GM19467 (cell line): ENCODE results near the gene PADI1.

Experiments used
- ATAC-seq: cut with Tn5 transposase; IDR thresholded peaks from one replicate; pipeline ENCODE4 v1.9.1; 2021; ENCODE audit warnings: mild to moderate bottlenecking, moderate library complexity; ENCODE audit not compliant: unreplicated experiment

PADI1 gene

DNA sequence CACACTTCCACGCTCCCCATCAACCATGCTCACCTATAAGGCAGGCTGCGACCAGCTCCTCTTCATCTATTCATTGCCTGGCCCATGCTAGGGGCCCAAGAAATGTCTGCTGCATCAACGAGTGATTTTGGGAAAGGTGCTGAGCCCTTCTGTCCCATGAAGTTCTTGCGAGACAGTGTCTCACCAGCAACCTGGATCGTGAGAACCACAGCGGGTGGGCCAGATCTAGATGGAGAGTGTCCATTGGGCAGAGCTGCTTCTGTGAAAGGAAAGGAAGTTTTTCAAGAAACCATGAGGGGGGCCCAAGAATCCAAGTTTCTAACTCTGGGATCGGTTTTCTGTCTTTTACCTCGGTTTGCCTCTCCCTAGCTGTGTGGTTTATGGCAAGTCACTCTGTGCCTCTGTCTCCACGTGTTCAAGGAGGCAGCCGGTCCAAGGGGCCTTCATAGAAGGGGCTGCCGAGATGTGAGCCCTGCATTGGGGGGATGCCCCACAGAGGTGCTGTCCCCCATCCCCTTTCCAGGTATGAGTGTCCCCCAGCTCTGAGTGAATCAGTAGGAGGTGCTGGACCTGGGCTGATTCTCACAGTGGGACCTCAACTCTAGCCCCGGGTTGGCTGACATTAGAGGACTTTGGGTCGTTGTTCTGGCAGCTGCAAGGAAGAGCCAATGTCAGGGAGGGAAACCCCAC is 8.3 kb upstream of the PADI1 start:
- ATAC-seq = no peak

DNA sequence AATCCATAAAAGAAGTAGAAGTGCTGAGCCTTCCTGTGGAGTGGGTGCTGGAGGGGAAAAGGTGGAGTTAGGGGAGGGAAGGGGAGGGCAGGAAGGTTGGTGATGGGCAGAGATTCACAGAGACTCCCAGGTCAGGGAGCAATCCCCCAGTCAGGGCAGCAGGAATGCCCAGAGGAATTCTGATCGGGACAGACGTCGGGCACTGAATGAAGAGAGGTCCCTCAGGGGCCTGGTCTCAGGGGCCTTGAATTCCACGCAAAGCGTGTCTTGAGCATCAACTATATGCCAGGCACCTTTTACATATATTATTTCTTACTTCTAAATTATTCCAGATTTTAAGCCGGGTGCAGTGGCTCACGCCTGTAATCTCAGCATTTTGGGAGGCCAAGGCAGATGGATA is 7.2 kb upstream of the PADI1 start:
- ATAC-seq = no peak

DNA sequence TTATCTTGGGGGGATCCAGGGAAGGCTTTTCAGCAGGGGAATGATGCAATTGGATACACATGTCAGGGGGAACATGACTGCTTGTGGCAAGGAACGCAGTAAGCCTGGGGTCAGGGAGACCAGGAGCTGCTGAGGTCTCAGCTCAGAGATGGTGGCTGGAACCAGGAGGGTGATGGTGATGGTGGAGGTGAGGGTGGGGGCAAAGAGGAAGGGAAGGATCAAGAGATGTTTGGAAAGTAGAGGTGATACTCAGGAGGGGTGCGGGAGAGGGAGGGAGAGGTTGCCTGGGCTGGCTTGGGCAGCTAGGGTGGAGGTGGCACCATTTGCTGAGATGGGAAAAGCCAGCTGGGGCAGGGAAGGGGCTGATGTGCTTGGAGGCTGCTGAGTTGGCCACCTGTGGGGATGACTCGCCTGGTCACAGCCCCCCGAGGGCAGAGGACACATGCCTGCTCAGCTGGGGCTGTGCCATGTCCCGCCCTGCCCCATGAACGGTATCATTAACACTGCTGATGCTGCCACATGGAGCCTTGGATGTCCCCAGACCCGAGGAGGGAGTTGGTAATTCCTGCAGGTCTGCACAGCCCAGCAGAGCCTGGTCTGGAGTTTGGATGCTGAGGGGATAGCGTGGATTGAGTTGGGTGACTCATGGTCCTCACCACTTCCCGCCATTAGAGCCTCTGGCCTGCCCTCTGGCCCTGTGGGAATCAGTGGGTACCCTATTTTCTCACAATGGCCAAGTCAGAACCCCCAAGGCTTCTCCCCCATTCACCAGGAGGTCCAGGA is 6.3 kb upstream of the PADI1 start:
- no peak for ATAC-seq

GRCh38 chr1:17199267-17200044 is 5.5 kb upstream of the PADI1 start:
- no peak for ATAC-seq

DNA sequence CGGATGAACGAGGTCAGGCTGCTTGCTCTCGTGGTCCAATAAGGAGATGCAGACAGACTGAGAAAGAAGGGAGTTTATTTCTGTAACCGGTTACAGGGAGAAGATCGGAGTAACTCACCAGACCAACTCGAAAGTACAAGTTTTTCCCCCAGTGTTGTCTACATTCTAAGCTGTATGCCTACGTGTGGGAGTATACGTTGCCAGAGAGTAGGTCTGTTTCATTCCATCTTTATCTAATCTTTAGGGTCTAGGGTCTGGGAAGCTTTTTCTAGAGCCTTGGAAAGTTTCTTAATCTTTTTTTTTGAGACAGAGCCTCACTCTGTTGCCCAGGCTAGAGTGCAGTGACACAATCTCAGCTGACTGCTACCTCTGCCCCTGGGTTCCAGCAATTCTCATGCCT is 4.7 kb upstream of the PADI1 start:
- ATAC-seq = no peak

GRCh38 chr1:17200756-17201155 is 4.2 kb upstream of the PADI1 start:
- no peak for ATAC-seq

GRCh38 chr1:17201201-17202021 is 3.5 kb upstream of the PADI1 start:
- no peak for ATAC-seq

DNA sequence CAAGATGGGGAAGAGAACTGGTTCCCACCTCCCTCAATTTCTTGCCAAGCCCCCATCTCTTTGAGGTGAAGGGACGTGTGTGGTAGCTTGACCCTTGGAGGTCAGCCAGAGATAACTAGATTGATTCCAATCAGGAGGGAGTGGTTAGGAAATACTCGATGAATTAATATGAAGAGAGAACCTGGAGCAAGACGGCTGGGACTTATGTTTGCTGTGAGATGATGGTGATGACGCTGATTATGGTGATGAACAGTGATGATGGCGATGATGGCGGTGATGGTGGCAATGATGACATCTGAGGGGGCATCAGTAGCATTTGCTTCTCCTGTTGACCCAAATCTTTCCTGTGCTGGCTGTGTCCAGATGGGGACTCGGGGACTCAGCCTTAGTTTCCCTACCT is 724 bp downstream of the PADI1 start:
- no peak for ATAC-seq

DNA sequence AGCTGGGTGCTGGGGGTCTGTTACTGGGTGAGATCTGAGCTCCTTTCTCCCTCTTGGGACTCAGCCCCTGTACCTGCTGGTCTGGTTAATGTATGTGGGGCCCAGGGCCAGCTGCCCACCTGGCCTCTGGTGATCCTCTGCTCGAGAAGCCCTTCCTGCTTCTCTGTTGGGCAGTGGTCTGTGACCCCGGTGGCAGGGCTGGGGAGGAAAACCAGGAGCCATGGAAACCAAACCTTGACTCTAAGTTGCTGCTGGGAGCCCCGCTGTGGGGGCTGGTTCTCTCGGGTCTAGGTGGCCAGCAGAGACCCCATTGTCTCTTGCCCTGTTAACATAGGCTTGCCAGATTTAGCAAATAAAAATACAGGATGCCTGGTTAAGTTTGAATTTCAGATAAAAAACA is 1.3 kb downstream of the PADI1 start:
- no peak for ATAC-seq

GRCh38 chr1:17207046-17207445 is 2.1 kb downstream of the PADI1 start:
- ATAC-seq = peak; percentile 44

DNA sequence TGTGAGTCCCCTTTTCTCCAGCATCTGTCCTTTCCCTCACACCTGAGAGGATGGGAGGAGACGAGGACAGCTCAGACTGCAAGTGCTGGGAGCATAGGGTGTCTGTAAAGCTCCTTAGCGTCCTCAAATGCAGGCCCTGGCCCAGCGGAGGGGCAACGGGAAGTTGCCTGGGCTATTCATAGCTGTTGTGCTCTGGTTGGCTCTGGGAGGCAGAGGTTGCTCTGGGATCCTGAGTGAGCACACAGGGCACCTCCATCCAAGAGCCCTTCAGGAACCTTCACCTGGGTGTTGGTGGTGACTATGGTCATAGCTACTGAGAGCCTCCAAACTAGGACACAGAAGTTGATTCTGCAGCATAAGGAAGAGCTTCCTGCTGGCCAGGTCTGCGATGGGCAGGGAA is 2.6 kb downstream of the PADI1 start:
- no peak for ATAC-seq

GRCh38 chr1:17207966-17208418 is 3.1 kb downstream of the PADI1 start:
- peak; percentile 47 for ATAC-seq

DNA sequence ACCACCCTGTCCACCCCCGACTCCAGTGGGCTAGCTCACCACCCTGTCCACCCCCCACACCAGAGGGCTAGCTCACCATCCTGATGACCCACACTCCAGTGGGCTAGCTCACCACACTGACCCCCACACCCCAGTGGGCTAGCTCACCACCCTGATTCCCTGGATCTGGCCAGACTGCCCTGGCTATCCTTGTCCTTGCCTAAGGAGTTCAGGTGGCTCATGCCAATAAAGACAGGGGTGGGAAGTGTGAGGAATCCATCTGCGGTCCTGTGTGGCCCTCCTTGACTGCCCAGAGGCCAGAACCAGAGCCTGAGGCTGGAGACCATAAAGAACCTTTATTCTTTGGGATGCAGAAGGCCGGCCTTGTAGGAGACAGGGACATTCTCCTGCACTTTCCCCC is 3.6 kb downstream of the PADI1 start:
- ATAC-seq = no peak

DNA sequence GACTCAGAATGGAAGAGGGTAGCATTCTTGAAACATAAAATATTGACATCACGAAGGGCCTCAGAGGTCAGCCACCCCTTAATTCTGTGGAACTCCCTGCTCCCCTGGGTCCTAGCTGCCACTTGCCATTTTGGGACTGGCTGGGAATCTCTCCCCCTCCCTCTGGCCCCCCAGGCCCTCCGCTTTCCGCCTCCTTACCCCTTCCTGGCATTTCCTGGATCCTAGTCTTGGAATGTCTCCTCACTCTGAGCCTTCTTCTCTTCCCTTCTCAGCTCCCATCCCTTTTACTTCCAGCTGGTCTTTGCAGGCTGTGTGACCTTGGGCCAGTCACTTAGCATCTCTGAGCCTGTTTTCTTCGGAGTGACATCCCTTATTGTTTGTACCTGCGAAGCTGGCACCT is 4.5 kb downstream of the PADI1 start:
- ATAC-seq = no peak

GRCh38 chr1:17210176-17210575 is 5.2 kb downstream of the PADI1 start:
- no peak for ATAC-seq

DNA sequence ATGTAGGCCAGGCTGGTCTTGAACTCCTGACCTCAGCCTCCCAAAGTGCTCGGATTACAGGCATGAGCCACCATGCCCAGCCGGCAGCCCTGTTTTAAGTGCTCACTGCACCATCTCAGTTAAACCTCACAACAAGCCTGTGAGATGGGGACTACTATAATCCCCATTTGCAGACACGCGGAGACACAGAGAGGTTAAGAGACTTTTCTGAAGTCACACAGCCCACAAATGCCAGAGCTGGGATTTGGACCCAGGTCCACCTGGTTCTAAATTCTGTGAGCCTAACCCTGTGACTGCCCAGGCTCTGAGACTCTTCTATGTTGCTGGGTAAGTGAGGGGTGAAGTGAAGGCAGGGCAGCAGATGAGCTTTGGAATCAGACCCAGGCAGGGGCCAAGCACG is 6.4 kb downstream of the PADI1 start:
- no peak for ATAC-seq

- ATAC-seq = no peak
These were observed 7.1 kb downstream of the PADI1 start for GRCh38 chr1:17212009-17212408.

DNA sequence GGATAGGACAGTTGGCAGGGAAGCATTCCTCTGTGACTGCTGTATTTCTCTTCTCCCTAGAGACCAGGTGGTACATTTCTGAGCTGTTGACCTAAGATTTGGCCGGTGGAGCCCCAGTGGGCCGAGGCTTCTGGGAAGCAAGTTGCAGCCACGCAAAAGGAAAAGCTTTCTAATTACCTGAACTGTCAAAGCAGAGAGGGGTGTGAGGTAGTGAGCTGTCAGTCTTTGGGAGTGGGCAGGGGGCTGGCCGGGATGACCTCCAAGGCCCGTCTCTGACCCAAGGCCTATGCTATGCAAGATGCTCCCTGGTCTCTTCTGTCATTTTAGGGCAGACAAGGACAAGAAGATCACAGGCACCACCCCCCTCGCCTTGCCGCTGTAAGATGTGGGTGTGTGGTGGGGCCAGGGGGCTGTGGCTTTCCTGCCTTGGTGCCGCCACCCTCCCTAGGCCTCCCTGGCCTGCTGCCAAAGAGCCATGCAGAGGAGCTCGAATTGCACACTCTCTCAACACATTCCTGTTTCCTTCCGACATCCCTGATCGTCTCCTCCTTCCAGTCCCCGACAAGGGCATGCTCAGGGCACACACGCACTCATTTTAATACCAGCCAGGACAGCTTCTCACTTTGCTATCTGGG is 7.7 kb downstream of the PADI1 start:
- no peak for ATAC-seq

GRCh38 chr1:17213148-17213781 is 8.3 kb downstream of the PADI1 start:
- ATAC-seq = no peak

GRCh38 chr1:17213782-17214148 is 8.8 kb downstream of the PADI1 start:
- ATAC-seq = no peak
